WERI-Rb-1 (cell line): ENCODE measurements around the gene TSPAN18.
"Not testable (repeated sequence)": the region's sequence is repeated elsewhere in the genome, so short reads cannot be mapped to it uniquely, and the experiment has no call there.

Source experiments
- DNase-seq: peaks from one replicate; pipeline ENCODE4 v3.0.0-alpha.2; 2020
- H3K27ac ChIP-seq: fragments of 250-450 bp; sonication (Bioruptor Pico); 2 replicates; pipeline ENCODE4 v1.5.1; 2020; ENCODE audit warnings: mild to moderate bottlenecking, moderate library complexity
- H3K27me3 ChIP-seq: fragments of 250-450 bp; sonication (Bioruptor Pico); 2 replicates; pipeline ENCODE4 v1.5.1; 2021; ENCODE audit warnings: mild to moderate bottlenecking, low read depth, moderate library complexity; ENCODE audit not compliant: insufficient read depth, severe bottlenecking
- H3K36me3 ChIP-seq: fragments of 250-450 bp; sonication (Bioruptor Pico); 2 replicates; pipeline ENCODE4 v1.5.1; 2020; ENCODE audit warnings: mild to moderate bottlenecking, moderate library complexity
- H3K4me3 ChIP-seq: 2 replicates; pipeline ENCODE4 v1.5.1; 2011; ENCODE audit warnings: low read depth, mild to moderate bottlenecking, control low read depth, low read length
- H3K9me3 ChIP-seq: fragments of 250-450 bp; sonication (Bioruptor Pico); 2 replicates; pipeline ENCODE4 v1.5.1; 2021; ENCODE audit warnings: mild to moderate bottlenecking, moderate library complexity; ENCODE audit not compliant: severe bottlenecking
- CTCF ChIP-seq: IDR thresholded peaks from 2 replicates; pipeline ENCODE4 v1.5.1; 2011; ENCODE audit warnings: low read depth, mild to moderate bottlenecking, control low read depth, inconsistent platforms, low read length

TSPAN18 gene

DNA sequence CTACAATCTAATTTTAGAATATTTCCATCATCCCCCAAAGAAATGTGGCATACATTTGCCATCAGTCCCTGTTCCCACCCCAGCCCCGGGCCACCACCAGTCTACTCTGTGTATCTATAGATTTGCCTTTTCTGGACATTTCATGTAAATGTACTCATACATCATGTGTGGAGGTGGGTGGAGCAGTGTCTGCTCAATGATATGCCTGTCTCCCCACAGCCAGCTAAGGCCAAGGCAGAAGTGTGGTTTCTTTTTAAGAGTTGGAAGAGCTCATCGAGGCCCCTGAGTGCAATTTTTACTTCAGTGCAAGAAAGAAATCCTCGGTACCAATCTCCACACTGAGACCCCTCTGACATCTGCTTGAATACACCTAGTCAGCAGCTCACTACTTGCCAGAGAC, 143.4 kb downstream of the TSPAN18 start:
- DNase-seq: no peak
- H3K36me3 ChIP-seq: no peaks in the 10 kb centered on the region; the same call in 1 of the 2 replicates
- no peak for TF ChIP-seq CTCF
- no peak overlapping the region for H3K4me3 ChIP-seq
- H3K27me3 ChIP-seq: no peaks in the 10 kb centered on the region
- H3K9me3 ChIP-seq: peaks cover 4% of the 10 kb centered on the region
- no peak overlapping the region for H3K27ac ChIP-seq

GRCh38 chr11:44870615-44871176, 143.9 kb downstream of the TSPAN18 start:
- peaks cover 4% of the 10 kb centered on the region for H3K9me3 ChIP-seq
- no peak overlapping the region for H3K4me3 ChIP-seq
- TF ChIP-seq CTCF: no peak
- H3K36me3 ChIP-seq: no peaks in the 10 kb centered on the region; the same call in 1 of the 2 replicates
- no peaks in the 10 kb centered on the region for H3K27me3 ChIP-seq
- H3K27ac ChIP-seq: no peak overlapping the region
- no peak for DNase-seq

DNA sequence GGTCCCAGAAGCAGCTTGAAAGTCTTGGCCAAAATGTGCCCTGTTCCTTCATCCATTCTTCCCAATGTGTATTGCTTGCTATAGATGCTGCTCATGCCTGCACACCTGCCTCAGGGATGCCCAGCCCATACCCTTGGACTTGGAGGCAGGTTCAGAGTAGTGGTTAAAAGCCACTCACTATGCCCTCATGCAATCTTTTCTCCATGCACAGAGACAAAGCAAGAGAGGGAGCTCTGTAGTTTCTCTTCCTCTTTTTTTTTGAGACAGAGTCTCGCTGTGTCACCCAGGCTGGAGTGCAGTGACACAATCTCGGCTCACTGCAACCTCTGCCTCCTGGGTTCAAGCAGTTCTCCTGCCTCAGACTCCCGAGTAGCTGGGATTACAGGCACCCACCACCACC, 144.9 kb downstream of the TSPAN18 start:
- DNase-seq, H3K27me3 ChIP-seq, H3K9me3 ChIP-seq, H3K36me3 ChIP-seq, H3K27ac ChIP-seq, H3K4me3 ChIP-seq: not testable (repeated sequence)

DNA sequence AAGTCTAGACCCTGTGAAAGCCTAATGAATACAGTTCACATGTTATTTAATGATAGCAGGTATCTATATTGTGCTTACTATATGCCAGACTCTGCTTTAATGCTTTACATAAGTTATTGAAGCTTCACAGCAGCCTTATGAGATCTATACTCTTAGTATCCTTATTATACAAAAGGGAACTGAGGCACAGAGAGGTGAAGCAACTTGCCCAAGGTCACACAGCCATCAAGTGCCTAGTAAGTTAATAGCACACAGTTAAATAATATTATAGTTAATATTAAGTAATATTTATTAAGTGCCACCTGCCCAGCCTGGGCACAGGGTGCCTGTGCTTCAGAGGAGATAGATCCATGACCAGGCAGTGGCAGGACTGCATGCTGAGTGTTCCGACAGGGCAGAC, 145.8 kb downstream of the TSPAN18 start:
- no peak overlapping the region for H3K4me3 ChIP-seq
- no peak for TF ChIP-seq CTCF
- DNase-seq: no peak

DNA sequence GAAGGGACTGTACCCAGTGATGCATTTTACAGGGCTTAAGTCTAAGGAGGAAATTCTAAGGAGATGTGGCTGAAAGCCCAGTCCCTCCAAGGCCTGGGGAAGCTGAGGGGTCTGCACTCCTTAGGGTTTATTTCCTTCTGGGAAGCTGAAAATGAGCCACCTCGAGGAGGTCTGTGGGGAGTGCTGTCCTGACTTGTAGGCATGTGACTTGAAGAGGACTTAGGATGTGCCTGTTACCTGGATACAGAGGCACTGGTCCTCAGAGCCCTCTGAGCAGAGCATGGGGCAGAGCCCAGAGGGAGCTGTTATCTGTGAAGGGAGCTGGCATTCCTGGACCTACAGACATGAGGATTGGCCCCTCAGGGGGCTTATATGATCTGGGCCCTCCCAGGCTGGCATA, 146.8 kb downstream of the TSPAN18 start:
- Histone ChIP-seq H3K27ac (no peak overlapping the region), H3K4me3 (no peak overlapping the region), H3K36me3 (no peaks in the 10 kb centered on the region; the same call in 1 of the 2 replicates), H3K9me3 (peaks cover 4% of the 10 kb centered on the region), H3K27me3 (no peaks in the 10 kb centered on the region)
- DNase-seq: no peak
- no peak for TF ChIP-seq CTCF

More for the DNA sequence above, 145.8 kb downstream of the TSPAN18 start:
- H3K9me3 ChIP-seq: peaks cover 4% of the 10 kb centered on the region
- no peaks in the 10 kb centered on the region; the same call in 1 of the 2 replicates for H3K36me3 ChIP-seq
- H3K27me3 ChIP-seq: no peaks in the 10 kb centered on the region
- no peak overlapping the region for H3K27ac ChIP-seq

DNA sequence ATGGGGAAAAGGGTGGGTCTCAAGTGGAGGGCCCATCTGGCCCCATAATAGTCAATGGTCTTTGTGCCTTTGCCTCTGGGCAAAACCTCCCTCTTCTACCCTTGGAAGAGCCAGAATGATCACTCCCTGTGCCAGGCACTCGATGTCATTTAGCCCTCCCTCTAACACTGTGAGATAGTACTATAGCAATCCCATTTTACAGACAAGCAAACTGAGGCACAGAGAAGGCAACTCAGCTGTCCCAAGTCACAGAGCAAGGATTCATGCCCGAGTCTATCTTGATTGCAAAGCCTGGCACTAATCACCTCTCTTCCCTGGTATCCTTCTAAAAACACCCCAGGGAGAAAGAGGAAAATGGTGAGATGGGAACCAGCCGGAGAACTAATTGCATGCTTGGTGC, 147.5 kb downstream of the TSPAN18 start:
- peaks cover 4% of the 10 kb centered on the region for H3K9me3 ChIP-seq
- no peaks in the 10 kb centered on the region; the same call in 1 of the 2 replicates for H3K36me3 ChIP-seq
- no peak for DNase-seq
- no peak overlapping the region for H3K27ac ChIP-seq
- H3K4me3 ChIP-seq: no peak overlapping the region
- no peaks in the 10 kb centered on the region for H3K27me3 ChIP-seq
- TF ChIP-seq CTCF: no peak
